NCI-H2196 treated with DMSO at 0.1 percent for 48 hours (cell line): Measurements from ENCODE around the gene UBE2G1.
"Not testable (repeated sequence)": the region's sequence is repeated elsewhere in the genome, so short reads cannot be mapped to it uniquely, and the experiment has no call there.

ENCODE experiments used
- DNase-seq: peaks from one replicate; lab custom pipeline; 2025; ENCODE audit not compliant: unreplicated experiment; lab: John Stamatoyannopoulos, UW

The UBE2G1 gene

GRCh38 chr17:4255271-4255670 lies 111.2 kb downstream of the UBE2G1 start:
- DNase-seq, result not testable (repeated sequence)

DNA sequence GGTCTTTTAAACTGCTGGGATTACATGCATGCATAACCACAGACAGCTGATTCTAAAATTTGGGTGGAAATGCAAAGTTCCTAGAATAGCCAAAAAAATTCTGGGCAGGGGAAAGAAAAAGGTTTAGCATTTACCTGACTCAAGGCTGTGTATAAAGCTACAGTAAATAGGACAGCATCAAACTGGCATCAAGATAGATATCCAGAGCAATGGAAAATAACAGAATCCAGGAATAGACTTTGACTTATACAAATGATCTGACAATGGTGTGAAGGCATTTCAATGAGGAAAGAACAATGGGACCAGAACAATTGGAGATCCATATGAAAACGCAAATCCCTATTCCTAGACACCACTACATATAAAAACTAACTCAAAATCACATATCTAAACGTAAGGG lies 115.6 kb downstream of the UBE2G1 start:
- DNase-seq, result no peak

GRCh38 chr17:4249452-4250029 lies 116.9 kb downstream of the UBE2G1 start:
- no peak for DNase-seq

DNA sequence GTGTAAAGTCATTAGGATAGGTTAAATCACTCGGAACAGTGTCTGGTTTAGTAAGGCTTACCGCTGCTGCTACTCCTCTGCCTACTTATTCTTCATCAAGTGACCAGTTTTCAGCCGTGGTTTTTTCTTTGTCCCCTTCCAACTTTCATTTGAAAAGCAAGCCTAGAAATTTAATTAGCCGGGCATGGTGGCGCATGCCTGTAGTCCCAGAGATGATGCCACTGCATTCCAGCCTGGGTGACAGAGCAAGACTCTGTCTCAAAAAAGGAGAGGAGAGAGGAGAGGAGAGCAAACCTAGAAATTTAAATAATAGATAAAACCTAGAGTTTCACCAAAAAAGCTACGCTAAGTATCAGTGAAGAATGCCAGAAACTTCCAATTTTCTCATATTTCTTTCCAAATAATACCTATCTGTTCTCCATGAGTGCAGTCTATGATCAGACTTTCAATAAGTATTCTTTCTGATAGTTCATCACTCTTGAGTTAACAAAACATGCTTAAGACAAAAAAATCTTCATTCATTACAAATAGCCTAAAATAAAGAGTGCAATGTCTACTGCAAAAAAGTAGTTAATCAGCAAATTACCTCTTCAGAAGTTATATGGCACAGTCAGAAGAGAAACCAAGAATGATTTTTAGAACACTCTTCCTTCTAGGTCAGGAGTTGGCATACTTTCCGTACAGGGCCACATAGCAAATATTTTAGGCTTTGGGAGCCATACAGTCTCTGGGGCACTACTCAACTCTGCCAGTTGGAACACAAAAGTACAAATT lies 117.8 kb downstream of the UBE2G1 start:
- DNase-seq, result no peak

DNA sequence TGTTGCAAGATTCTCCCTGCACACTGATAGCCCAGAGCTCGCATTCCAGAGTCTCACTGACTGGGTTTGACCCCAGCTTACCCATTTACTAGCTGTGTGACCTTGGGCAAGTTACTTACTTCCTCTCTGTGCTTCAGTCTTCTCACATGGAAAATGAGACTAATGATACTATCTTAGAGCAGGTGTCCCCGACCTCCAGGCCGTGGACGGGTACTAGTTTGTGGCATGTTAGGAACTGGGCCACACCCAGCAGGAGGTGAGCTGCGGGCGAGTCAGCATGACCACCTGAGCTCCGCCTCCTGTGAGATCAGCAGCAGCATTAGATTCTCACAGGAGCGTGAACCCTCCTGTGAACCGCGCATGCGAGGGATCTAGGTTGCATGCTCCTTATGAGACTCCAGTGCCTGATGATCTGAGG lies 118.5 kb downstream of the UBE2G1 start:
- no peak for DNase-seq

GRCh38 chr17:4247361-4247970 lies 119.0 kb downstream of the UBE2G1 start:
- DNase-seq, result no peak

GRCh38 chr17:4246674-4247073 lies 119.8 kb downstream of the UBE2G1 start:
- DNase-seq, result no peak

- DNase-seq, result no peak
These were observed 124.9 kb downstream of the UBE2G1 start for GRCh38 chr17:4241535-4241934.

DNA sequence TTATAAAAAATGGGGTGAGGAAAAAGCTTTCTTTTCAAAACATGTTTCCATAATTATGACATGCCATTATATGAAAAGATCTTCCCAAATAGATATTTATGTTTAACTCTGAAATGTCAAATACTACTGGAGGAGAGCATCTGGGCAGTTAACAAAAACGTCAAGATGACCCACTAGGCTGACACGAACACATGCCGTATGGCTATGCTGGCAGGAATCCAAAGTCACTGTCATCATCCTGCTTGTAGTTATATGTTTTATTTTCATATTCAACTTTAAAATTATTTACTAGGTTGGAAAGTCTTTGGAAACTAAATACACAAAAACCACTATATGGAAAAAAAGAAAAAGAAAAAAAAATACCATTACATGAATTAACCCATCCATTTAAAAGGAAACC lies 130.0 kb downstream of the UBE2G1 start:
- no peak for DNase-seq

- no peak for DNase-seq
These were observed 130.8 kb downstream of the UBE2G1 start for GRCh38 chr17:4235372-4236279.

GRCh38 chr17:4234401-4234800 lies 132.1 kb downstream of the UBE2G1 start:
- no peak for DNase-seq

DNA sequence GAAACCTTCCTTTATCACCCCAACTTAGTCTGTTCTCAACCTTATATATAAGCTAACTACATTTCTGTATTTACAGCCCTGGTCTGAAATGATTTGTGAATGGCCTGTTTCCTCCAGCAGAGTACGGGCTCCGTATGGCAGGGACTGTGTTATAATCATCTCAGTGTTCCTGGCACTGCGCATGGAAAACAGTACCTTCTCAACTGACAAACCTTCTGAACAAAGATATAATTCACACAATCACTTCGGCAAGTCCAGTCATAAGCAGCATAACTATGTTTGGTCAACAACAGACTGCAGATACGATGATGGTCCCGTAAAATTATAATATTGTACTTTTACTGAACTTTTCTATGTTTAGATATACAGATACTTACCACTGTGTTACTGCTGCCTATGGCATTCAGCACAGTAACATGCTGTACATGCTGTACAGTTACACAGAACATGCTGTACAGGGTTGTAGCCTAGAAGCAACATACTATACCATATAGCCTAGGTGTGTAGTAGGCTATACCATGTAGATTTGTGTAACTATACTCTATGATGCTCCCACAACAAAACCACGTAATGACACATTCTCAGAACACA lies 132.7 kb downstream of the UBE2G1 start:
- no peak for DNase-seq

GRCh38 chr17:4232168-4232813 lies 134.2 kb downstream of the UBE2G1 start:
- no peak for DNase-seq

DNA sequence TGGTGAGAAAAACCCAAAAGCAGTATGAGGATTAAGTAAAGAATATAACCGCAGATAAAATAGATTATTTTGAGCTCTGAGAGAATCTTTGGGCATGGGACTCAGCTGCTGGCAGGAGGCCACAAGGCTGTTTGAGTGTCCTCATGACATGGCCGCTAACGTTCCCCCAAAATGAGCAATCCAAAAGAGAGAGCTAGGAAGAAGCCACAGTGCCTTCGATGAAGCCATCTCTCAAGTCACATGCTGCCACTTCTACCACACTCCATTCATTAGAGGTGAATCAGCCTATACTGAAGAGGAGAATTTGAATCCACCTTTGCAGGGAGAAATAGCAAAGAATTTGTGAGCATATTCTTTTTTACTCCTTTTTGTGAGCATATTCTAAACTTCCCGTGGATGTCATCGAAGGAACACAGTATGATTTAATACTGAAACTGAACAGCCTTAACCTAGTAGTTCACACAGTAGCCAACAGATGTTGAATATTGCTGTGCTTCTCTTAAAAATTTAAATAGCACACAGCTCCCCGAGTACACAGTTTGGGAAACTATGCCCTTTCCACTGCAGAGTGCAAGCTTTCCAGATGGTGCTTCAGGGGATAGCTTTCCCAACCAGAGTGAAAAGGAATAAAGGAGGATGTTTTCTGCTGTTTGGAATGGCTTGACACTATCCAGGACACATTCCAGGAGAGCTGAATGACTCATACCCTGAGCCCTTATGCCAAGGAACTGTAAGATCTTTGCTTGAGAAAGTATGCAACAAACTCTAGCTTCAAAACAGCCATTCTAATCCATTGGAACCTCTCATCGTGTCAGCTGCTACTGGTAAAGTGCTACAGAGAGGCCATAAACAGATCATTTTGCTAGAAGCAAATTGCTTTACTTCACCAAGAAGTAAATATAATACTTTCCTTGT lies 136.6 kb downstream of the UBE2G1 start:
- no peak for DNase-seq

- DNase-seq, result no peak
These were observed 144.4 kb downstream of the UBE2G1 start for GRCh38 chr17:4221899-4222659.

- DNase-seq, result no peak
These were observed 145.3 kb downstream of the UBE2G1 start for GRCh38 chr17:4221163-4221562.

DNA sequence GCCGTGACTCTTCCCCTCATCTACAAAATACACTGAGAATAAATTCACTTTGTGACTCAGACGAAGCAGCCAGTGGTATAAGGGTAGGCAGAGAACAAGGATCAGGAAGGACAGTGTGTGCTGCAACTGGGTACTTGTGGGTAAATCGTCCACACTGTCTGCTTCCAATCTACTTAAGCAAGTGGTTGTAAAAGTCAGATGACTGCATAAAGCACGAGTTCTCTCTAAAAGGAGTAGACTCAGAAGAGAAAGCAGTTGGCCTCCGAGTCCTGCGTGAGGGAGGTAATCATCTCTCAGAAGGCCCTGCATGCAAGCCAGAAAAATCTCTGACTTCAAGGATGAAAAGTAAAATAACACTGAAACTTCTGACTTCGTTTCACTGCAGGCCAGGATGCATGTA lies 145.8 kb downstream of the UBE2G1 start:
- DNase-seq, result no peak
